ENCODE measurements around the gene TMEM252.

The TMEM252 gene

DNA sequence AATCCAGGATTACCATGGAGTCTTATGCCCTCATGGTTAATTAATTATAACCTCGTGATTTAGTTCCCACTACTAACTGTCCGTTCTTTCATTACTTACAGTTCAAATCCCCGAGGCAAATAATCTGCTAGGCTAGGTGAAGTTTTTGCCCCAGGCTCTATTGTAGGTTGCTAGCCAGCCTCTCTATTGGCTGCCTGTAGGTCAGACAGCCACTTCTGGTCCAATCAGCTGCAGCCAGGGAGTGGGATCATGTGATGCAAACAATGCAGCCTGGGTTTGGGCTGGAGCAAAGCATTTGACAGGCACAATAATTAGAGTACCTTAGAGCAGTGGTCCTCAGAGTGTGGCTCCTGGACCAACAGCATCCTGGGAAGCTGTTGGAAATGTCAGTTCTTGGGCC, 17.7 kb downstream of the TMEM252 start:
- TF ChIP-seq, protein P1, sequence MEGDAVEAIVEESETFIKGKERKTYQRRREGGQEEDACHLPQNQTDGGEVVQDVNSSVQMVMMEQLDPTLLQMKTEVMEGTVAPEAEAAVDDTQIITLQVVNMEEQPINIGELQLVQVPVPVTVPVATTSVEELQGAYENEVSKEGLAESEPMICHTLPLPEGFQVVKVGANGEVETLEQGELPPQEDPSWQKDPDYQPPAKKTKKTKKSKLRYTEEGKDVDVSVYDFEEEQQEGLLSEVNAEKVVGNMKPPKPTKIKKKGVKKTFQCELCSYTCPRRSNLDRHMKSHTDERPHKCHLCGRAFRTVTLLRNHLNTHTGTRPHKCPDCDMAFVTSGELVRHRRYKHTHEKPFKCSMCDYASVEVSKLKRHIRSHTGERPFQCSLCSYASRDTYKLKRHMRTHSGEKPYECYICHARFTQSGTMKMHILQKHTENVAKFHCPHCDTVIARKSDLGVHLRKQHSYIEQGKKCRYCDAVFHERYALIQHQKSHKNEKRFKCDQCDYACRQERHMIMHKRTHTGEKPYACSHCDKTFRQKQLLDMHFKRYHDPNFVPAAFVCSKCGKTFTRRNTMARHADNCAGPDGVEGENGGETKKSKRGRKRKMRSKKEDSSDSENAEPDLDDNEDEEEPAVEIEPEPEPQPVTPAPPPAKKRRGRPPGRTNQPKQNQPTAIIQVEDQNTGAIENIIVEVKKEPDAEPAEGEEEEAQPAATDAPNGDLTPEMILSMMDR (IDR thresholded peaks at IDR 0.05; ENCODE audit: unreplicated experiment in 3 of 3) = no peak
- Mint-ChIP-seq H3K36me3 (ENCODE audit: low read depth) (peaks cover 35% of the 10 kb centered on the region), H3K4me3 (no peak overlapping the region), H3K4me1 (peaks cover 5% of the 10 kb centered on the region), H3K27ac (no peak overlapping the region), H3K27me3 (ENCODE audit: low read depth) (no peaks in the 10 kb centered on the region), H3K9me3 (peaks cover 7% of the 10 kb centered on the region)

- H3K4me1 Mint-ChIP-seq = peaks cover 5% of the 10 kb centered on the region
- H3K36me3 Mint-ChIP-seq (ENCODE audit: low read depth) = peaks cover 42% of the 10 kb centered on the region
- no peaks in the 10 kb centered on the region for H3K27me3 Mint-ChIP-seq (ENCODE audit: low read depth)
- TF ChIP-seq, protein P1 (IDR thresholded peaks at IDR 0.05; ENCODE audit: unreplicated experiment in 3 of 3) = no peak
- H3K9me3 Mint-ChIP-seq = peaks cover 13% of the 10 kb centered on the region
- no peak overlapping the region for H3K4me3 Mint-ChIP-seq
- H3K27ac Mint-ChIP-seq = no peak overlapping the region
Measured at GRCh38 chr9:68522131-68522530, 18.6 kb downstream of the TMEM252 start.

DNA sequence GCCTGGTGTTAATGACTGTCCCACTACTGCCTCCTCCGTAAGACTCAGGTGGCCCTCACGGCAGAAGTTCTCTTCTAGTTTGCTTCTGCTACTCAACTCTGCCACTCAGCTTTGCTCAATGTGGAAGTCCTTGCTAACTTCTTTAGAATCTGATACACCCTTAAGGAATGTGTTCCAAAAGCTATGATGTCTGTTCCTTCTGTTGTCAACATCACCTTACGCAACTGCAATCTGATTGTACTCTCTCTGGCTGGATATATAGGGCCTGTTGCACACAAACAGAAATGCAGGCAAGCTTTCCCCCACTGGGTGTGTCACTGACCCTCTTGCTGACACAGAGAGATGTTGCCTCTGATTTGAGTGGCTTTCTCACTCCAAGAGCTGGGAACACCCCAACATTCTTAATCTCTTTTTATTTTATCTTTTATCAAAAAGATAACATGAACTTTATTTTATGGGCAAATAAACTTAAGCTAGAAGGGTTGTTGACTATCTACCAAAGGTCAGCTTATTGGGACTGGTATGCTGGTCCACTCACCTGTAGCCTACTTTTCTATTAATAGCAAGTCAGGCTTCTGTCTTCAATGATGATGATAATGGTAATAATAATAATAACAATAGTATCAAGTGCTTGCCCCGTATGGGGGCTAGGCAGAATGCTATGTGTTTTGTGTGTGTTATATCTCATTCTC, 25.2 kb downstream of the TMEM252 start:
- H3K4me1 Mint-ChIP-seq = no peaks in the 10 kb centered on the region
- peaks cover 42% of the 10 kb centered on the region for H3K36me3 Mint-ChIP-seq (ENCODE audit: low read depth)
- H3K27me3 Mint-ChIP-seq (ENCODE audit: low read depth) = no peaks in the 10 kb centered on the region
- no peak overlapping the region for H3K27ac Mint-ChIP-seq
- peaks cover 13% of the 10 kb centered on the region for H3K9me3 Mint-ChIP-seq
- H3K4me3 Mint-ChIP-seq = no peak overlapping the region
- TF ChIP-seq, protein P1 (IDR thresholded peaks at IDR 0.05; ENCODE audit: unreplicated experiment in 3 of 3) = no peak

GRCh38 chr9:68513981-68514380, 26.7 kb downstream of the TMEM252 start:
- H3K9me3 Mint-ChIP-seq = peaks cover 13% of the 10 kb centered on the region
- H3K4me3 Mint-ChIP-seq = no peak overlapping the region
- TF ChIP-seq, protein P1 (IDR thresholded peaks at IDR 0.05; ENCODE audit: unreplicated experiment in 3 of 3) = no peak
- H3K27ac Mint-ChIP-seq = no peak overlapping the region
- peaks cover 48% of the 10 kb centered on the region for H3K36me3 Mint-ChIP-seq (ENCODE audit: low read depth)
- H3K4me1 Mint-ChIP-seq = no peaks in the 10 kb centered on the region
- no peaks in the 10 kb centered on the region for H3K27me3 Mint-ChIP-seq (ENCODE audit: low read depth)

DNA sequence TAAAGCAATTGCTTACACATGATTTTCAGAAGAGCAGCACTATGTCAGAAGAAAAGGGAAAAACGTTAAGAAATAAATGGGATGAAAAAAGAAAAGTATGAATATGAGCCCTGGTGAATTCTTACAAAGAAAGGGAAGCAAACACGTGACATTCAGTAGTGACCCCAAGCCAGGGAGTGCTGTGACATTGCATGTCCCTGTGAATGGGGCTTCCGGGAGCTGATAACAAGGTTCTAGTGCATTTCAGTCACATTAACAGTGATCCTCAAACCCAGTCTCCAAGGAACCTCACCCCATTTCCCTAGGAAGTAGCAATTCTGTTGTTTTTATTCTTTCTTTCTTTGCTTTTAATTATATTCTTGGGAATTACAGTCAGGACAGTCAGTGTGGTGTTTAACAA, 27.3 kb downstream of the TMEM252 start:
- no peaks in the 10 kb centered on the region for H3K4me1 Mint-ChIP-seq
- H3K9me3 Mint-ChIP-seq = peaks cover 10% of the 10 kb centered on the region
- H3K36me3 Mint-ChIP-seq (ENCODE audit: low read depth) = peaks cover 42% of the 10 kb centered on the region
- no peak overlapping the region for H3K4me3 Mint-ChIP-seq
- H3K27me3 Mint-ChIP-seq (ENCODE audit: low read depth) = no peaks in the 10 kb centered on the region
- no peak overlapping the region for H3K27ac Mint-ChIP-seq
- TF ChIP-seq, protein P1 (IDR thresholded peaks at IDR 0.05; ENCODE audit: unreplicated experiment in 3 of 3) = no peak

DNA sequence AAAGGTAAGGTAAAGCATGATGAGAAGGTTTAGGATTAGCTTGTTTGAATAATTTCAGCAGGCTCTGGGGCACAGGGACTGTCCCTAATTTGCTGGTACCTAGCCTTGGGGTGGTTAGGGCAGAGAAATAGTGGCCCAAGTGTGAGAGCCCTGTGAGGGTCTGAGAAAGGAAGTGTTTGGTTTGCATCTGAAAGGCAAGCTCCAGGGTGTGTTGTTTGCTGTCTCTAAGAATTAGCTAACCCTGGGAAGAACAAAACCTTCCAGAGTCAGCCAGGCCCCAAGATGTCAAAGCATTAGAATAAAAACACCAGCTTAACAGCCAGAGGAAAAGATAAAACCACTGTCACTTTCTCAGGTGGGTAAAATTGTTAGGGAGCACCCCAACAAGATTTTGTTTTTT, 31.0 kb downstream of the TMEM252 start:
- TF ChIP-seq, protein P1 (IDR thresholded peaks at IDR 0.05; ENCODE audit: unreplicated experiment in 3 of 3) = no peak
- Mint-ChIP-seq H3K27me3 (ENCODE audit: low read depth) (no peaks in the 10 kb centered on the region), H3K4me1 (peaks cover 20% of the 10 kb centered on the region), H3K4me3 (no peak overlapping the region), H3K9me3 (no peaks in the 10 kb centered on the region), H3K27ac (no peak overlapping the region), H3K36me3 (ENCODE audit: low read depth) (peaks cover 18% of the 10 kb centered on the region)

All from nephron (organoid).